DND-41 (cell line): ENCODE results near the gene RUNX2.

Experiments used
- ATAC-seq: fragments of 200-7000 bp; cut with Tn5 transposase; 3 replicates; pipeline ENCODE4 v1.9.1; 2021; ENCODE audit warnings: low read depth; ENCODE audit not compliant: insufficient read depth
- DNase-seq: peaks from one replicate; pipeline ENCODE4 v3.0.0-alpha.2; 2020
- H2AFZ ChIP-seq: 2 replicates; pipeline ENCODE4 v1.6.0; 2012; ENCODE audit warnings: low read depth, low read length
- H3K27ac ChIP-seq: 2 replicates; pipeline ENCODE4 v1.5.1; 2012; ENCODE audit warnings: low read length, inconsistent platforms
- H3K27me3 ChIP-seq: fragments of 200-600 bp; sonication (generic); 2 replicates; pipeline ENCODE4 v1.6.0; 2012; ENCODE audit warnings: low read length, mild to moderate bottlenecking, inconsistent platforms; ENCODE audit not compliant: insufficient read depth, poor library complexity
- H3K36me3 ChIP-seq: 2 replicates; pipeline ENCODE4 v1.5.1; 2012; ENCODE audit warnings: low read length, inconsistent platforms; ENCODE audit not compliant: insufficient read depth
- H3K4me1 ChIP-seq: 2 replicates; pipeline ENCODE4 v1.5.1; 2012; ENCODE audit warnings: mild to moderate bottlenecking, low read length; ENCODE audit not compliant: insufficient read depth
- H3K4me2 ChIP-seq: 2 replicates; pipeline ENCODE4 v1.6.0; 2012; ENCODE audit warnings: mild to moderate bottlenecking, moderate library complexity, low read length, inconsistent platforms; ENCODE audit not compliant: insufficient read depth
- H3K4me3 ChIP-seq, 2 experiments: fragments of 200-600 bp in 1 of 2; shearing (Covaris generic) in 1 of 2; 2 replicates each; pipeline ENCODE4 v1.5.1; 2012 to 2016; ENCODE audit warnings: inconsistent platforms in 2 of 2, low read length in 2 of 2, mild to moderate bottlenecking in 2 of 2, low read depth in 1 of 2, moderate library complexity in 1 of 2
- H3K79me2 ChIP-seq: 2 replicates; pipeline ENCODE4 v1.6.0; 2012; ENCODE audit warnings: low read length, inconsistent platforms; ENCODE audit not compliant: insufficient read depth
- H3K9ac ChIP-seq: 2 replicates; pipeline ENCODE4 v1.6.0; 2012; ENCODE audit warnings: low read depth, mild to moderate bottlenecking, inconsistent platforms, low read length, moderate library complexity
- H3K9me3 ChIP-seq: 2 replicates; pipeline ENCODE4 v1.5.1; 2012; ENCODE audit warnings: low read length, moderate library complexity, mild to moderate bottlenecking, inconsistent platforms; ENCODE audit not compliant: insufficient read depth, severe bottlenecking
- H4K20me1 ChIP-seq: 2 replicates; pipeline ENCODE4 v1.6.0; 2012; ENCODE audit warnings: low read length; ENCODE audit not compliant: insufficient read depth
- EZH2 ChIP-seq: IDR thresholded peaks from 3 replicates; pipeline ENCODE4 v1.6.1; 2012; ENCODE audit warnings: borderline replicate concordance, low read depth, mild to moderate bottlenecking, moderate library complexity, low read length, inconsistent platforms; ENCODE audit not compliant: severe bottlenecking
- TF ChIP-seq, protein P1 (sequence below): IDR thresholded peaks from 2 replicates; pipeline ENCODE4 v1.5.1; 2012; ENCODE audit warnings: borderline replicate concordance, low read length, moderate library complexity, mild to moderate bottlenecking; ENCODE audit not compliant: poor library complexity, severe bottlenecking; ENCODE audit errors: extremely low read depth

Gene RUNX2

DNA sequence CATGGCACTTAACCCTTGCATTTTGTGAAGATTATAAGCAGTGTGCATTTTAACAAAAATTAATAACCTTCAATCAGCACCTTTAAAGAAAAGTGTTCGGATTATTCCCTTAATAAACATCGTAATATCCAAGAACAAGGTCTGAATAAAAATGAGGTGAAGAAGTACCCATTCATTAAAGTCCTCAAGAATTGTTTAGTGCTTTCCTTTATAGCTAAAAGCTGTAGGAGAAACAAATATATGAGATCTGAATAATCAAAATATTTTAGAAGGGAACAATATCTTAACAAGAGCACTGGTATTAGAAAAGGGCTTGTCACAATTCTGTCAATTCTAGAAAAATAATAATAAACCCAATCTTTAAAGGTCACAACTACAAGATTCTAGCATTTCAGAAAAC lies 217.3 kb downstream of the RUNX2 start:
- no peaks in the 10 kb centered on the region for H3K79me2 ChIP-seq
- H2AFZ ChIP-seq, result no peak overlapping the region
- TF ChIP-seq, protein P1, sequence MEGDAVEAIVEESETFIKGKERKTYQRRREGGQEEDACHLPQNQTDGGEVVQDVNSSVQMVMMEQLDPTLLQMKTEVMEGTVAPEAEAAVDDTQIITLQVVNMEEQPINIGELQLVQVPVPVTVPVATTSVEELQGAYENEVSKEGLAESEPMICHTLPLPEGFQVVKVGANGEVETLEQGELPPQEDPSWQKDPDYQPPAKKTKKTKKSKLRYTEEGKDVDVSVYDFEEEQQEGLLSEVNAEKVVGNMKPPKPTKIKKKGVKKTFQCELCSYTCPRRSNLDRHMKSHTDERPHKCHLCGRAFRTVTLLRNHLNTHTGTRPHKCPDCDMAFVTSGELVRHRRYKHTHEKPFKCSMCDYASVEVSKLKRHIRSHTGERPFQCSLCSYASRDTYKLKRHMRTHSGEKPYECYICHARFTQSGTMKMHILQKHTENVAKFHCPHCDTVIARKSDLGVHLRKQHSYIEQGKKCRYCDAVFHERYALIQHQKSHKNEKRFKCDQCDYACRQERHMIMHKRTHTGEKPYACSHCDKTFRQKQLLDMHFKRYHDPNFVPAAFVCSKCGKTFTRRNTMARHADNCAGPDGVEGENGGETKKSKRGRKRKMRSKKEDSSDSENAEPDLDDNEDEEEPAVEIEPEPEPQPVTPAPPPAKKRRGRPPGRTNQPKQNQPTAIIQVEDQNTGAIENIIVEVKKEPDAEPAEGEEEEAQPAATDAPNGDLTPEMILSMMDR, result no peak
- no peak for TF ChIP-seq EZH2
- H3K9me3 ChIP-seq, result no peaks in the 10 kb centered on the region
- H3K4me2 ChIP-seq, result no peak overlapping the region
- no peak for DNase-seq
- H4K20me1 ChIP-seq, result no peaks in the 10 kb centered on the region
- no peak for ATAC-seq
- H3K36me3 ChIP-seq, result peaks cover 13% of the 10 kb centered on the region; the same call in 1 of the 2 replicates
- H3K4me3 ChIP-seq, result no peak overlapping the region
- H3K27ac ChIP-seq, result no peak overlapping the region
- no peak overlapping the region for H3K9ac ChIP-seq
- H3K4me1 ChIP-seq, result no peaks in the 10 kb centered on the region
- no peaks in the 10 kb centered on the region for H3K27me3 ChIP-seq

DNA sequence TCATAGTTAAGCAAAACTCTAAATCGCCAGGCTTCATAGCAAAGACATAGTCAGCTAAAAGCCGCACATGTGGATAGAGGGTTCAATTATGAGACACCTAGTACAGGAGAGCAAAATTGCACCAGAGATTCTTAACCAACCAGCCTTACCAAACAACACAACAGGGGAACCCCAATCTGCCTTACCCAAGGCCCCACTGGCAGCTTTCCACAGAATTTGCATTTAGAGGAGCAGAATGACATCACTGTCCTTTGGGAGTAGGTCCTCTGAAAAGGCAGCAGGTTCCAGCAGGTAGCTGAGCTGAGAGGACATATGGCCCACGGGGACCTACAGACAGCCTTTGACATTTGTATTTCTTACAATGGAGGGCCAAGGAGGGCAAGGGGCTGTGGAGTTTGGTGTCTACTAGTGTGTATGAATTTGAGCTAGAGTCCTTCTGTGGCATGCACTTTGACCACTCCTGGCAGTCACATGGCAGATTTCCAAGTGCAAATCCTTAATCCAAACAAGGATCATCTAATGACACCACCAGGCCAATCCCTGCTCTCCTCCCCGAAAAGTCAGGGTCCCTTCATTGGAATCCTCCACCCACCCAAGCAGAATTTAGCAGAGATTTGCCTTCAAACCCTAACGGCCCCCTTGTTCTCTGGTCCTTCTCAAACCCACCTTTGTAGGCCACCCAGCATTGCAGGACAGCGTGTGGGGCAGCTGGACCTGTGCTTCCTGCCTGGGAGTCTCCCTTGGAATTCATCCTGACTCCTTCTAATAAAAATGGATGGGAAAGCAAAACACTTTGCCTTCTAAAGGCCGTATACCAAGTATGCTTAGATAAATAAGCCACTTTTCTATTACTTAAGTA lies 220.8 kb downstream of the RUNX2 start:
- no peaks in the 10 kb centered on the region; the same call in 1 of the 2 replicates for H4K20me1 ChIP-seq
- no peak overlapping the region for H3K4me3 ChIP-seq
- TF ChIP-seq, protein P1, result no peak
- TF ChIP-seq EZH2, result no peak
- no peak overlapping the region for H3K4me2 ChIP-seq
- H3K27ac ChIP-seq, result no peak overlapping the region
- ATAC-seq (no peak), DNase-seq (no peak)
- H3K4me1 ChIP-seq, result peaks cover under 1% of the 10 kb centered on the region; the same call in 1 of the 2 replicates
- no peaks in the 10 kb centered on the region for H3K79me2 ChIP-seq
- no peaks in the 10 kb centered on the region for H3K27me3 ChIP-seq
- no peak overlapping the region for H2AFZ ChIP-seq
- H3K9me3 ChIP-seq, result no peaks in the 10 kb centered on the region
- peaks cover 13% of the 10 kb centered on the region; the same call in 1 of the 2 replicates for H3K36me3 ChIP-seq
- no peak overlapping the region for H3K9ac ChIP-seq

DNA sequence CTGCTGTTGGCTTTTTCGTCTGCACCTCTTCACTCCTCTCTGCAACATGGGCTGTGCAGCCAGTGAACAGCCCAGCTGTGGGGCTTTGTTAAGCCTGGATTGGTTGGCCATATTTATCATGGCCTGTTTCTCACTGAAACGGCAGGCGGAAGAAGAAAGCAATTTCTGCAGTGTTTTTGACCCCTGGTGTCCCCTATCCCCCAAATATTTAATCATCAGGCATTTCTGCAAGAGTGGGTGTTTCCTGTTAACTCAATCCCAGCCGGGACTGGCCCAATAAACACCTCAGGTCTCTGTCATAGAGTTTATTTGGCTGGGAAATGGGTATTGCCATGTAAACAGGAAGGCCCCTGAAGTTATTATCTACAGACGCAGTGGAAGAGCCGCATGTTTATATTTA lies 224.4 kb downstream of the RUNX2 start:
- ATAC-seq (no peak), DNase-seq (no peak)
- Histone ChIP-seq H3K36me3 (peaks cover 4% of the 10 kb centered on the region; the same call in 1 of the 2 replicates), H3K4me1 (peaks cover 4% of the 10 kb centered on the region; the same call in 1 of the 2 replicates), H3K4me3 (no peak overlapping the region), H3K27me3 (no peaks in the 10 kb centered on the region), H3K9me3 (no peaks in the 10 kb centered on the region), H2AFZ (no peak overlapping the region), H3K4me2 (no peak overlapping the region), H4K20me1 (no peaks in the 10 kb centered on the region; the same call in 1 of the 2 replicates), H3K79me2 (no peaks in the 10 kb centered on the region), H3K27ac (no peak overlapping the region), H3K9ac (no peak overlapping the region)
- TF ChIP-seq EZH2, result no peak
- TF ChIP-seq, protein P1, result no peak
